ENCODE measurements around the gene PRDM11.

GRCh38 chr11:45102810-45103621 lies 43.4 kb upstream of the PRDM11 start:
- TF ChIP-seq CTCF (IDR thresholded peaks at IDR 0.05; ENCODE audit: low read length), result peak; percentile 95
- no peak for TF ChIP-seq EZH2 (IDR thresholded peaks at IDR 0.05; ENCODE audit: borderline replicate concordance, low read length)

Measured in OCI-LY1 (cell line).